Lower leg skin (tissue), 3 donors: ENCODE data around the gene KLHDC1.
"Not testable (repeated sequence)": the region's sequence is repeated elsewhere in the genome, so short reads cannot be mapped to it uniquely, and the experiment has no call there.

ENCODE experiments used
- POLR2A ChIP-seq, 2 donors: fragments of 450-650 bp; IDR thresholded peaks; one replicate each; pipeline ENCODE4 v1.6.1; 2016 to 2017; ENCODE audit warnings: antibody characterized with exemption in 2 of 2, mild to moderate bottlenecking in 1 of 2, moderate library complexity in 1 of 2
- TF ChIP-seq, protein P1 (sequence below), 3 donors: fragments of 450-650 bp; IDR thresholded peaks; one replicate each; pipeline ENCODE4 v1.5.1; 2016; ENCODE audit warnings: antibody characterized with exemption in 3 of 3, mild to moderate bottlenecking in 3 of 3, moderate library complexity in 2 of 3

DNA sequence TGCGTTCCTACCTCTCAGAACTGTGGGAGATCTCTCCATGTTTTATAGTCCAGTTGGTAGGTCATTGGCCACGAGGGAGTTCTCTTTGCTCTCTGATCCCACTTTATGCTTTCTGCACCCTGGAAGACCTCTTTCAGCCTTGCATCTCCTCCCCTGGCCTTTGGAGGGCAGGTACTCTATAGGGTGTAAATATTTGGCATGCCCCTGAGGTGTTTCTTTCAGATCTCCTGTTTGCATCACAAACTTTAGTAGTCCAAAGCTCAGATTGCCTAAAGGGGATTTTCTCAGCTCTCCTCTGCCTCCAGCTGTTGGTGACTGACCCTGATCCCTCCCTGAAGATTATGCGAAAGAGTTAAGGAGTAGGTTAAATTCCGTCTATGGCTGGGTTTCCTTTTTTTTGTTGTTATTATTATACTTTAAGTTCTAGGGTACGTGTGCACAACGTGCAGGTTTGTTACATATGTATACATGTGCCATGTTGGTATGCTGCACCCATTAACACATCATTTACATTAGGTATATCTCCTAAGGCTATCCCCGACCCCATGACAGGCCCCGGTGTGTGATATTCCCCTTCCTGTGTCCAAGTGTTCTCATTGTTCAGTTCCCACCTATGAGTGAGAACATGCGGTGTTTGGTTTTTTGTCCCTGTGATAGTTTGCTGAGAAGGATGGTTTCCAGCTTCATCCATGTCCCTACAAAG lies 29.0 kb downstream of the KLHDC1 start:
- TF ChIP-seq, protein P1, sequence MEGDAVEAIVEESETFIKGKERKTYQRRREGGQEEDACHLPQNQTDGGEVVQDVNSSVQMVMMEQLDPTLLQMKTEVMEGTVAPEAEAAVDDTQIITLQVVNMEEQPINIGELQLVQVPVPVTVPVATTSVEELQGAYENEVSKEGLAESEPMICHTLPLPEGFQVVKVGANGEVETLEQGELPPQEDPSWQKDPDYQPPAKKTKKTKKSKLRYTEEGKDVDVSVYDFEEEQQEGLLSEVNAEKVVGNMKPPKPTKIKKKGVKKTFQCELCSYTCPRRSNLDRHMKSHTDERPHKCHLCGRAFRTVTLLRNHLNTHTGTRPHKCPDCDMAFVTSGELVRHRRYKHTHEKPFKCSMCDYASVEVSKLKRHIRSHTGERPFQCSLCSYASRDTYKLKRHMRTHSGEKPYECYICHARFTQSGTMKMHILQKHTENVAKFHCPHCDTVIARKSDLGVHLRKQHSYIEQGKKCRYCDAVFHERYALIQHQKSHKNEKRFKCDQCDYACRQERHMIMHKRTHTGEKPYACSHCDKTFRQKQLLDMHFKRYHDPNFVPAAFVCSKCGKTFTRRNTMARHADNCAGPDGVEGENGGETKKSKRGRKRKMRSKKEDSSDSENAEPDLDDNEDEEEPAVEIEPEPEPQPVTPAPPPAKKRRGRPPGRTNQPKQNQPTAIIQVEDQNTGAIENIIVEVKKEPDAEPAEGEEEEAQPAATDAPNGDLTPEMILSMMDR (IDR thresholded peaks at IDR 0.05): not testable (repeated sequence)
- TF ChIP-seq POLR2A (IDR thresholded peaks at IDR 0.05): not testable (repeated sequence)
